Epithelial cell of proximal tubule (primary cell): ENCODE results near the gene SFXN3. TPM values are rescaled to one million over a fixed set of nuclear protein-coding genes. Genes with fewer than 3 reads are reported as not detected.

ENCODE experiments used
- DNase-seq: peaks from one replicate; pipeline ENCODE4 v3.0.0-alpha.2; 2011; ENCODE audit warnings: low read depth
- H3K4me3 ChIP-seq: 2 replicates; pipeline ENCODE4 v1.5.1; 2011; ENCODE audit warnings: low read depth, mild to moderate bottlenecking, low read length
- CTCF ChIP-seq: conservative IDR thresholded peaks from 2 replicates; pipeline ENCODE4 v1.5.1; 2012; ENCODE audit warnings: low read depth, mild to moderate bottlenecking, low read length
- total RNA-seq: library from RNA; depleted of rRNA; stranded (reverse); fragments of >200 nt; gene quantifications from 2 replicates; pipeline ENCODE4 v1.2.3, GENCODE V29; 2015

Gene SFXN3
- total RNA-seq, 1 donor from 2014 or later = 47.6 TPM

- no peak for DNase-seq
- no peak overlapping the region for H3K4me3 ChIP-seq
- TF ChIP-seq CTCF = no peak
These were observed 50.2 kb downstream of the SFXN3 start for GRCh38 chr10:101080933-101081931.

GRCh38 chr10:101085846-101086245, 54.8 kb downstream of the SFXN3 start:
- DNase-seq = no peak
- no peak for TF ChIP-seq CTCF
- no peak overlapping the region for H3K4me3 ChIP-seq

- TF ChIP-seq CTCF = no peak
- no peak overlapping the region for H3K4me3 ChIP-seq
- no peak for DNase-seq
These were observed 56.3 kb downstream of the SFXN3 start for GRCh38 chr10:101087376-101087775.

GRCh38 chr10:101087965-101088364, 56.9 kb downstream of the SFXN3 start:
- no peak for DNase-seq

GRCh38 chr10:101089520-101090299, 58.7 kb downstream of the SFXN3 start:
- H3K4me3 ChIP-seq = no peak overlapping the region
- no peak for DNase-seq
- TF ChIP-seq CTCF = no peak

More at GRCh38 chr10:101087965-101088364, 56.9 kb downstream of the SFXN3 start:
- no peak overlapping the region for H3K4me3 ChIP-seq
- no peak for TF ChIP-seq CTCF

GRCh38 chr10:101090597-101090996, 59.6 kb downstream of the SFXN3 start:
- TF ChIP-seq CTCF = no peak
- H3K4me3 ChIP-seq = no peak overlapping the region
- DNase-seq = no peak

Other genes with a start within 250 kb of the SFXN3 start
- 22.0 and 25.6 TPM in 2 replicates for gene SLF2, start 118.3 kb upstream of the SFXN3 start, total RNA-seq
- 1.2 and 7.9 TPM in 2 replicates for gene SEMA4G, start 61.7 kb upstream of the SFXN3 start, total RNA-seq
- 99.6 and 134 TPM in 2 replicates for gene MRPL43, start 43.7 kb upstream of the SFXN3 start, total RNA-seq
- gene TWNK, start 43.7 kb upstream of the SFXN3 start, total RNA-seq = 5.2 and 9.7 TPM in 2 replicates
- 77.8 and 81.0 TPM in 2 replicates for gene LZTS2, start 31.4 kb upstream of the SFXN3 start, total RNA-seq
- gene PDZD7, start 105 bp upstream of the SFXN3 start, total RNA-seq = 6.1 and 6.6 TPM in 2 replicates
- 2.9 and 4.5 TPM in 2 replicates for gene KAZALD1, start 30.8 kb downstream of the SFXN3 start, total RNA-seq
- not detected in 2 replicates for gene TLX1, start 100.1 kb downstream of the SFXN3 start, total RNA-seq
- not detected in 2 replicates for gene LBX1, start 198.2 kb downstream of the SFXN3 start, total RNA-seq